SK-N-SH (cell line): ENCODE results near the gene ZC3H7B. TPM values are rescaled to one million over a fixed set of nuclear protein-coding genes. Genes with fewer than 3 reads are reported as not detected.

Source experiments
- CTCF ChIA-PET: fragments of 300-600, 350-600 bp; formaldehyde crosslinking; extraction: SDS; loops from one replicate; lab custom pipeline; 2021; lab: Yijun Ruan, JAX
- POLR2A ChIA-PET: fragments of 350-600 bp; sonication (Branson Sonifier 250); formaldehyde crosslinking; extraction: SDS; loops from one replicate; lab custom pipeline; 2020; ENCODE audit warnings: antibody characterized with exemption, inconsistent platforms; lab: Yijun Ruan, JAX
- DNase-seq: peaks from one replicate; pipeline ENCODE4 v3.0.0; 2012
- H2AFZ ChIP-seq: fragments of 200-600 bp; sonication (generic); 2 replicates; pipeline ENCODE4 v1.8.1; 2016; ENCODE audit warnings: antibody characterized with exemption, mild to moderate bottlenecking, low read depth
- H3F3A ChIP-seq: fragments of 200-600 bp; sonication (generic); replicated peaks from 2 replicates; pipeline ENCODE3; 2016; ENCODE audit warnings: antibody characterized with exemption, mild to moderate bottlenecking; ENCODE audit not compliant: insufficient read depth
- H3K27ac ChIP-seq, 2 experiments: fragments of 200-500 bp in 1 of 2; fragments of 200-600 bp in 1 of 2; sonication (Bioruptor generic) in 1 of 2; sonication (generic), shearing (Covaris generic) in 1 of 2; 2 replicates each; pipeline versions ENCODE4 v1.5.1 to v1.6.1; 2014 to 2016; ENCODE audit warnings: low read depth in 2 of 2, inconsistent platforms in 1 of 2, low read length in 1 of 2, mild to moderate bottlenecking in 1 of 2, mixed read lengths in 1 of 2
- H3K27me3 ChIP-seq: fragments of 200-600 bp; sonication (generic), shearing (Covaris generic); 2 replicates; pipeline ENCODE4 v1.6.1; 2016; ENCODE audit warnings: mixed run types; ENCODE audit not compliant: insufficient read depth
- H3K36me3 ChIP-seq, 2 experiments: fragments of 200-500 bp in 1 of 2; fragments of 200-600 bp in 1 of 2; sonication (Bioruptor generic) in 1 of 2; sonication (generic) in 1 of 2; replicated peaks in 1 of 2; 2 replicates each; pipeline versions ENCODE3 to v1.5.1; 2014 to 2016; ENCODE audit warnings: low read length in 1 of 2, mild to moderate bottlenecking in 1 of 2; ENCODE audit not compliant: insufficient read depth in 2 of 2, control insufficient read depth in 1 of 2
- H3K4me1 ChIP-seq, 2 experiments: fragments of 200-500 bp in 1 of 2; fragments of 200-600 bp in 1 of 2; sonication (Bioruptor generic) in 1 of 2; sonication (generic), shearing (Covaris generic) in 1 of 2; 2 replicates each; pipeline versions ENCODE4 v1.5.1 to v1.6.1; 2014 to 2016; ENCODE audit warnings: low read depth in 1 of 2, low read length in 1 of 2, mixed run types in 1 of 2; ENCODE audit not compliant: insufficient read depth in 2 of 2, control insufficient read depth in 1 of 2
- H3K4me2 ChIP-seq: fragments of 200-600 bp; sonication (generic), shearing (Covaris generic); 2 replicates; pipeline ENCODE4 v1.6.1; 2017; ENCODE audit warnings: mixed run types
- H3K4me3 ChIP-seq, 2 experiments: fragments of 200-500 bp in 1 of 2; fragments of 200-600 bp in 1 of 2; sonication (Bioruptor generic) in 1 of 2; sonication (generic), shearing (Covaris generic) in 1 of 2; 2 replicates each; pipeline versions ENCODE4 v1.5.1 to v1.8.1; 2014 to 2016; ENCODE audit warnings: low read depth in 2 of 2, inconsistent platforms in 1 of 2, low read length in 1 of 2, mild to moderate bottlenecking in 1 of 2, mixed read lengths in 1 of 2, moderate library complexity in 1 of 2
- H3K79me2 ChIP-seq: fragments of 200-600 bp; sonication (generic); 2 replicates; pipeline ENCODE4 v1.8.1; 2017; ENCODE audit warnings: mild to moderate bottlenecking; ENCODE audit not compliant: insufficient read depth
- H3K9ac ChIP-seq: fragments of 200-600 bp; sonication (generic); 2 replicates; pipeline ENCODE4 v1.6.1; 2017; ENCODE audit warnings: mixed run types
- H3K9me2 ChIP-seq: fragments of 200-600 bp; sonication (generic); 2 replicates; pipeline ENCODE4 v1.6.1; 2017; ENCODE audit warnings: mixed run types
- H3K9me3 ChIP-seq: fragments of 200-600 bp; sonication (generic); 2 replicates; pipeline ENCODE4 v1.6.1; 2017; ENCODE audit warnings: mixed run types, mild to moderate bottlenecking, moderate library complexity
- H4K20me1 ChIP-seq: fragments of 200-600 bp; sonication (generic); 2 replicates; pipeline ENCODE4 v1.6.1; 2017; ENCODE audit warnings: mild to moderate bottlenecking, mixed run types; ENCODE audit not compliant: insufficient read depth
- CHD2 ChIP-seq: fragments of 150-350 bp; IDR thresholded peaks from 2 replicates; pipeline ENCODE4 v1.6.1; 2018; ENCODE audit warnings: low read length; ENCODE audit not compliant: partially characterized antibody
- ELF1 ChIP-seq: IDR thresholded peaks from 2 replicates; pipeline ENCODE4 v1.4.0; 2012
- EZH2phosphoT487 ChIP-seq: fragments of 200-600 bp; sonication (generic); IDR thresholded peaks from 2 replicates; pipeline ENCODE4 v1.6.1; 2017; ENCODE audit warnings: low read depth, mixed run types, mild to moderate bottlenecking, antibody characterized with exemption, moderate library complexity, borderline replicate concordance
- FOSL2 ChIP-seq: IDR thresholded peaks from 2 replicates; pipeline ENCODE4 v1.4.0; 2012; ENCODE audit warnings: low read depth, mild to moderate bottlenecking, moderate library complexity, borderline replicate concordance
- FOXJ3 ChIP-seq: sonication (generic); formaldehyde crosslinking; IDR thresholded peaks from 2 replicates; pipeline ENCODE4 v1.5.1; 2020; ENCODE audit warnings: mild to moderate bottlenecking, missing genetic modification reagents
- FOXM1 ChIP-seq: IDR thresholded peaks from 2 replicates; pipeline ENCODE4 v1.4.0; 2012; ENCODE audit warnings: low read depth, mild to moderate bottlenecking
- GABPA ChIP-seq: IDR thresholded peaks from 2 replicates; pipeline ENCODE4 v1.4.0; 2012; ENCODE audit warnings: low read depth, mild to moderate bottlenecking
- JUND ChIP-seq: IDR thresholded peaks from 2 replicates; pipeline ENCODE4 v1.4.0; 2012
- MEF2A ChIP-seq: IDR thresholded peaks from 2 replicates; pipeline ENCODE4 v1.4.0; 2012; ENCODE audit warnings: low read depth, borderline replicate concordance
- POLR2AphosphoS5 ChIP-seq: IDR thresholded peaks from 2 replicates; pipeline ENCODE4 v1.6.1; 2012; ENCODE audit warnings: low read depth, low read length
- REST ChIP-seq: IDR thresholded peaks from 2 replicates; pipeline ENCODE4 v1.6.1; 2012; ENCODE audit warnings: mild to moderate bottlenecking, low read depth, low read length, moderate library complexity
- RXRA ChIP-seq: IDR thresholded peaks from 2 replicates; pipeline ENCODE4 v1.4.0; 2012; ENCODE audit warnings: low read depth, mild to moderate bottlenecking, borderline replicate concordance
- TCF12 ChIP-seq: IDR thresholded peaks from 2 replicates; pipeline ENCODE4 v1.4.0; 2012
- WGBS: methylation state at CpG from one replicate; pipeline ENCODE4 v1.1.6; 2017; ENCODE audit warnings: low lambda C conversion rate; 5-methylcytosine and 5-hydroxymethylcytosine counted together
- polyA plus RNA-seq, 3 experiments: library from polyadenylated mRNA; depleted of rRNA; stranded (reverse); fragments of >200 nt; gene quantifications; 2 replicates each; pipeline ENCODE4 v1.2.3, GENCODE V29; 2012
- TF ChIP-seq, protein P1 (sequence below): IDR thresholded peaks from 2 replicates; pipeline ENCODE4 v1.4.0; 2012; ENCODE audit warnings: low read depth, borderline replicate concordance

Gene ZC3H7B
- polyA plus RNA-seq, 1 of the 3 experiments (the other 2 are of a cell fraction), result 27.1 TPM

- Histone ChIP-seq H3K9me3 (no peaks in the 10 kb centered on the region), H3K9me2 (no peaks in the 10 kb centered on the region), H3K27ac (peak overlapping the region; percentile 58 to 87; a peak in 3 of 4 replicates), H3K9ac (peak overlapping the region; percentile 76), H3K4me2 (peak overlapping the region; percentile 67), H4K20me1 (no peaks in the 10 kb centered on the region), H3K27me3 (no peaks in the 10 kb centered on the region), H3F3A (no peaks in the 10 kb centered on the region), H2AFZ (no peak overlapping the region), H3K79me2 (peaks cover 13% of the 10 kb centered on the region; the same call in 1 of the 2 replicates), H3K4me3 (peak overlapping the region; percentile 57 to 60), H3K36me3 (no peaks in the 10 kb centered on the region), H3K4me1 (peaks cover 0 to 15% of the 10 kb centered on the region in 2 experiments; a peak in 2 of 4 replicates)
- DNase-seq, result peak; percentile 87
- WGBS, result 8% methylated on average over 4 of the region's 35 CpGs
- TF ChIP-seq EZH2phosphoT487, result no peak
- TF ChIP-seq RXRA, result no peak
- TF ChIP-seq JUND, result no peak
- no peak for TF ChIP-seq TCF12
- no peak for TF ChIP-seq CHD2
- TF ChIP-seq FOSL2, result no peak
- TF ChIP-seq REST, result no peak
- ChIA-PET POLR2A (interaction anchor here (0.6 to 1.8 kb wide), 4 partner anchors 20 to 86 kb away, joined by 3 to 10 read pairs (median 6); partner anchors contain the start of genes ACO2 and PHF5A), CTCF (interaction anchor here (0.7 to 1.9 kb wide), 3 partner anchors 15 to 151 kb away, joined by 3 to 6 read pairs (median 5); no protein-coding TSS in a partner anchor)
These were observed 80.8 kb downstream of the ZC3H7B start for GRCh38 chr22:41382098-41382578.

DNA sequence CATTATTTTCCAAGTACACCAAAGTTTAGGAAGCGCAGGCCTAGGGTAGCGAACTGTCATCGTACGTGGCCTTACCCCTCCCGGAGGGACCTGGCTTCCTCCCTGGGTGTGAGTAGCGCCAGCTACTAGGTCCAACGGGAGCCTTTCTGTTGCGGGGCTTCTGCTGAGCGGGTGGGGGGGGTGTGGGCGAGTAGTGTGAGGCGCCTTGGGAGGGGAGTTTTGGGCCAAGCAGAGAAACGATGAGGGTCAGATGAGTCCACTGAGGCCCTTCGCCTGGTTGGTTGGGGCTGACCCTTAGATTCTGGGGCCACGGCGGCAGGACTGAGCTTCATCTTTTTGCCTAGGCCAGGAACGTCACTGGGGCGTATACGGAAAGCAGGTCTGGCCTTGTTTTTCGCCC lies 81.3 kb downstream of the ZC3H7B start:
- Histone ChIP-seq H4K20me1 (no peaks in the 10 kb centered on the region), H2AFZ (no peak overlapping the region), H3K79me2 (peaks cover 13% of the 10 kb centered on the region; the same call in 1 of the 2 replicates), H3K4me1 (peaks cover 0 to 15% of the 10 kb centered on the region in 2 experiments; a peak in 2 of 4 replicates), H3K4me3 (peak overlapping the region; percentile 57 to 60), H3K27me3 (no peaks in the 10 kb centered on the region), H3K4me2 (peak overlapping the region; percentile 67), H3F3A (no peaks in the 10 kb centered on the region), H3K36me3 (no peaks in the 10 kb centered on the region), H3K9me3 (no peaks in the 10 kb centered on the region), H3K27ac (no peak overlapping the region), H3K9ac (peak overlapping the region; percentile 76; the same call in 1 of the 2 replicates), H3K9me2 (no peaks in the 10 kb centered on the region)
- TF ChIP-seq, protein P1, sequence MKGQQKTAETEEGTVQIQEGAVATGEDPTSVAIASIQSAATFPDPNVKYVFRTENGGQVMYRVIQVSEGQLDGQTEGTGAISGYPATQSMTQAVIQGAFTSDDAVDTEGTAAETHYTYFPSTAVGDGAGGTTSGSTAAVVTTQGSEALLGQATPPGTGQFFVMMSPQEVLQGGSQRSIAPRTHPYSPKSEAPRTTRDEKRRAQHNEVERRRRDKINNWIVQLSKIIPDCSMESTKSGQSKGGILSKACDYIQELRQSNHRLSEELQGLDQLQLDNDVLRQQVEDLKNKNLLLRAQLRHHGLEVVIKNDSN, result no peak
- TF ChIP-seq GABPA, result no peak
- no peak for TF ChIP-seq MEF2A
- TF ChIP-seq EZH2phosphoT487, result no peak
- no peak for TF ChIP-seq ELF1
- TF ChIP-seq TCF12, result no peak
- no peak for TF ChIP-seq FOXM1
- TF ChIP-seq POLR2AphosphoS5, result no peak
- no peak for TF ChIP-seq CHD2
- no peak for TF ChIP-seq FOXJ3
- 37% methylated on average over 7 of the region's 19 CpGs for WGBS
- no peak for DNase-seq
- POLR2A ChIA-PET, result interaction anchor here (1.6 to 1.8 kb wide), 2 partner anchors 19 to 86 kb away, joined by 8 to 10 read pairs; partner anchors contain the start of genes ACO2 and PHF5A
- CTCF ChIA-PET, result interaction anchor here (0.7 to 1.9 kb wide), 3 partner anchors 15 to 150 kb away, joined by 3 to 6 read pairs (median 5); no protein-coding TSS in a partner anchor
